Smooth muscle cell (in vitro differentiated cells): ENCODE results near the gene VEZF1. TPM values are rescaled to one million over a fixed set of nuclear protein-coding genes. Genes with fewer than 3 reads are reported as not detected.

Source experiments
- DNase-seq: peaks from one replicate; lab custom pipeline; 2025; ENCODE audit not compliant: unreplicated experiment; lab: John Stamatoyannopoulos, UW
- H2AFZ ChIP-seq: fragments of 200-600 bp; sonication (generic); 2 replicates; pipeline ENCODE4 v1.6.0; 2016; ENCODE audit warnings: antibody characterized with exemption, low read depth, mild to moderate bottlenecking
- H3F3A ChIP-seq: fragments of 200-600 bp; sonication (generic); 2 replicates; pipeline ENCODE4 v1.6.0; 2017; ENCODE audit warnings: antibody characterized with exemption, low read depth
- H3K27ac ChIP-seq: fragments of 200-600 bp; sonication (generic); 2 replicates; pipeline ENCODE4 v1.5.1; 2016; ENCODE audit warnings: low read depth, mild to moderate bottlenecking
- H3K27me3 ChIP-seq: fragments of 200-600 bp; sonication (generic); 2 replicates; pipeline ENCODE4 v1.6.1; 2016; ENCODE audit warnings: low read depth, mild to moderate bottlenecking
- H3K36me3 ChIP-seq: fragments of 200-600 bp; sonication (generic); 2 replicates; pipeline ENCODE4 v1.5.1; 2016; ENCODE audit warnings: low read depth
- H3K4me1 ChIP-seq: fragments of 200-600 bp; sonication (generic); 2 replicates; pipeline ENCODE4 v1.5.1; 2016; ENCODE audit warnings: low read depth
- H3K4me2 ChIP-seq: fragments of 200-600 bp; sonication (generic); 2 replicates; pipeline ENCODE4 v1.6.0; 2016; ENCODE audit warnings: mild to moderate bottlenecking
- H3K4me3 ChIP-seq: fragments of 200-600 bp; sonication (generic); 2 replicates; pipeline ENCODE4 v1.5.1; 2016; ENCODE audit warnings: mild to moderate bottlenecking
- H3K79me2 ChIP-seq: fragments of 200-600 bp; sonication (generic); 2 replicates; pipeline ENCODE4 v1.6.0; 2016; ENCODE audit warnings: low read depth, mild to moderate bottlenecking
- H3K9ac ChIP-seq: fragments of 200-600 bp; sonication (generic); 2 replicates; pipeline ENCODE4 v1.6.0; 2016; ENCODE audit warnings: low read depth
- H3K9me3 ChIP-seq: fragments of 200-600 bp; sonication (generic); replicated peaks from 2 replicates; pipeline ENCODE4 v1.5.1; 2016; ENCODE audit warnings: low read depth
- H4K20me1 ChIP-seq: fragments of 200-600 bp; sonication (generic); 2 replicates; pipeline ENCODE4 v1.6.0; 2016; ENCODE audit warnings: low read depth
- CTCF ChIP-seq: fragments of 200-600 bp; sonication (generic); IDR thresholded peaks from 2 replicates; pipeline ENCODE4 v1.5.1; 2017; ENCODE audit warnings: borderline replicate concordance, mild to moderate bottlenecking, antibody characterized with exemption; ENCODE audit not compliant: insufficient read depth, poor library complexity, severe bottlenecking
- WGBS: methylation state at CpG from one replicate; pipeline ENCODE4 v1.1.7; 2016; ENCODE audit warnings: low lambda C conversion rate; 5-methylcytosine and 5-hydroxymethylcytosine counted together
- polyA plus RNA-seq: library from polyadenylated mRNA; unstranded; fragments of >200 nt; fragmentation: Nextera tagmentation; extraction: Ambion mirVana; gene quantifications from 2 replicates; pipeline ENCODE4 v1.2.1, GENCODE V29; 2016
- total RNA-seq: library from RNA; depleted of rRNA; stranded (reverse); fragments of >200 nt; gene quantifications from 2 replicates; pipeline ENCODE4 v1.2.3, GENCODE V29; 2014

Gene VEZF1
- total and polyA plus RNA-seq, 2 experiments from 2014 or later = 25.3 to 61.8 TPM

DNA sequence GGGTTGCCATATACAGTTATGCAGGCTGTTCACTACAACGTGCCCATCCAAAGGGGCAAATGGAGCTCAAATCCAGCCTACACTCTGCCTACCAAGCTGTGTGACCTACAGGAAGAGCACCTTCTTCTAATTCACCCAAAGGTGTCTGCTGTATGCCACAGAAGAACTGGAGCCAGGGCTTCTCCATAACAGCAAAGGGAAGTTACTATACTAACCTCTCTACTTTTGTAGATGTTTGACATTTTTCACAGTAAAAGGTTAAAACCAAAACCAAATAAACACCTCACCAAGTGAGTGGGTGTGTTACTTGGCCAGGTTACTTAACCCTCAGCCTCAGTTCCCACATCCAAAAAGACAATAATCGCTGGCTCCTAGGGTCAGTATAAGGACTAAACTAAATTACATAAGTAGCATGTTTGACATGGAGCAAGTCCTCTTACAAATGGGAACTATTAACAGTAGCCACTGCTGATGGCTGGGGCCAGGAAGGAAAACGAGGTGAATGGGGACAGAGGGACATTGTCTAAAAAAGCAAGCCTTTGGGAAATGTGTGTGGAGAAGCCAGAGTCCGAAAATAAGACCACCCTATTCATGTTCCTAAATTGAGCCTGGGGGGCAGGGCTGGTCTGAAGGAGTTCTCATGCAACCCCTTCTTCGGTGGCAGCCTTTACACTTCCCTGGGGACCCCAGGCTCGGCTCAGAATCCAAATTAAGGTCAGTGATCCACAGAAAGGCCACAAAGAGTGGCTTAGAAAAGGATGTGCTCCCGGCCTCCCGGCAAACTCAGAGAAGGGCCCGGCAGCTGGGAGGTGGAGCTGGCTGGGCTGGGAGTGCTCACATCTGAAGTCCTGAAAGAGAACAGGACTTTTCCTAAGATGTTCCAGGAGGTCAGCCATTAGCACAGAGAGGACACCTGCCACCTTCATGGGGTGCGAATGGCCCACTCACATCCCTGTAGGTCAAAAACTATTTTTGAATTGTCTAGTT, 46.4 kb downstream of the VEZF1 start:
- Histone ChIP-seq H2AFZ (no peak overlapping the region), H3K4me1 (peaks cover 15% of the 10 kb centered on the region), H3K27ac (no peak overlapping the region), H3K36me3 (no peaks in the 10 kb centered on the region), H3K4me2 (no peak overlapping the region), H3F3A (peaks cover 20% of the 10 kb centered on the region), H3K9me3 (no peaks in the 10 kb centered on the region), H3K4me3 (no peak overlapping the region), H3K9ac (no peak overlapping the region), H3K27me3 (no peaks in the 10 kb centered on the region), H4K20me1 (peaks cover 32% of the 10 kb centered on the region), H3K79me2 (peaks cover 51% of the 10 kb centered on the region)
- no peak for TF ChIP-seq CTCF
- WGBS = 91% methylated on average over 10 of the region's 10 CpGs
- DNase-seq = no peak

DNA sequence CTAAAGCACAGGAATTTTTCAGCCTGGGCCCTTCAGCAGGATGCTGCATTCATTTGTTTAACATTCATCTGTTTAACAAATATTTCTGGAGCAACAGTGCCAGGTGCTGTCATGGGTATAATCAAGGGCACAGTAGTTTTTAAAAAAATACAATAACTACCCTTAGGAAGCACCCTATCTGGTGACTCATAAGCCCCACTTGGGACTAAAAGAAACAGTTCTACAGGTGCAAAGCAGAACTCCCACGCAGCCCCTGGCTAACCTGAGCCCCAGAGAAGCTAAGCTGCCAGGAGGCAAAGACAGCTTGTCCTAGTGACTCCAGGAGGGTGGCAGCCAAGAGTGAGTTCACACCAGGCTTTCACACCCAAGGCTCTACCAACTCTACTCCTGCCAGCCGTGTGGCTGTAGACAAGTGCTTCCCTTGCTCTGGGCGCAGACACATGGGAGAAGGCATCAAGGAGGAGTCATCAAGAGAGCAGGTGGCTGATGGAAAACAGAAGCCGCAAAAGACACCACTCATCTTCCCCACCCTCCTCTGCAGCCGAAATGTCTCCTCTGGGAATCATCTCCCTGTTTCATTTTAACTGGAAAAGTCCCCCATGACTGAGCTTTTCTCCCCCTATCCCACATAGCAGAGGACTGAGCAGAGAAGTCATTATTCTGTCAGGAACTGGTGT, 47.3 kb downstream of the VEZF1 start:
- no peak overlapping the region for H3K4me2 ChIP-seq
- H4K20me1 ChIP-seq = peaks cover 31% of the 10 kb centered on the region

GRCh38 chr17:57940231-57940630, 47.8 kb downstream of the VEZF1 start:
- Histone ChIP-seq H3K27ac (no peak overlapping the region), H4K20me1 (peaks cover 27% of the 10 kb centered on the region), H3K4me3 (no peak overlapping the region), H3K9ac (no peak overlapping the region), H3K79me2 (peaks cover 51% of the 10 kb centered on the region), H3K27me3 (no peaks in the 10 kb centered on the region), H3K36me3 (no peaks in the 10 kb centered on the region), H3K4me1 (peaks cover 18% of the 10 kb centered on the region), H2AFZ (no peak overlapping the region), H3K9me3 (no peaks in the 10 kb centered on the region), H3K4me2 (no peak overlapping the region), H3F3A (peaks cover 9% of the 10 kb centered on the region)
- no peak for TF ChIP-seq CTCF
- 86% methylated on average over 5 of the region's 5 CpGs for WGBS
- DNase-seq = no peak

More for the DNA sequence above, 47.3 kb downstream of the VEZF1 start:
- peaks cover 16% of the 10 kb centered on the region for H3K4me1 ChIP-seq
- no peaks in the 10 kb centered on the region for H3K27me3 ChIP-seq
- H3K4me3 ChIP-seq = no peak overlapping the region
- no peak for TF ChIP-seq CTCF
- WGBS = 73% methylated on average over 5 of the region's 5 CpGs
- no peaks in the 10 kb centered on the region for H3K9me3 ChIP-seq
- no peak for DNase-seq
- no peak overlapping the region for H3K9ac ChIP-seq
- peaks cover 51% of the 10 kb centered on the region for H3K79me2 ChIP-seq
- H3F3A ChIP-seq = peaks cover 15% of the 10 kb centered on the region
- H3K27ac ChIP-seq = no peak overlapping the region
- no peak overlapping the region for H2AFZ ChIP-seq
- no peaks in the 10 kb centered on the region for H3K36me3 ChIP-seq
